ENCODE results near the gene SPOCD1. TPM values are rescaled to one million over a fixed set of nuclear protein-coding genes. Genes with fewer than 3 reads are reported as not detected.

Gene SPOCD1
- total and polyA plus RNA-seq, 9 donors: 0.15 to 1.7 (median 0.49) TPM; not detected in 1

- no peak for TF ChIP-seq EP300 (IDR thresholded peaks at IDR 0.05)
- no peak for TF ChIP-seq POLR2A (IDR thresholded peaks at IDR 0.05)
- no peak for TF ChIP-seq CTCF (IDR thresholded peaks at IDR 0.05)
- Histone ChIP-seq H3K27me3 (no peaks in the 10 kb centered on the region), H3K4me1 (ENCODE audit: insufficient read depth) (peaks cover 12% of the 10 kb centered on the region), H3K9me3 (no peaks in the 10 kb centered on the region), H3K27ac (no peak overlapping the region), H3K36me3 (no peaks in the 10 kb centered on the region), H3K4me3 (no peak overlapping the region)
- WGBS, 3 donors: 40 to 58% (median 48%) methylated on average over 5 of the region's 5 CpGs
- DNase-seq: no peak
- intact Hi-C loops (cut with DNase I): no loop called here
These were observed 46.7 kb downstream of the SPOCD1 start for GRCh38 chr1:31768939-31769704.

GRCh38 chr1:31768407-31768907 lies 47.4 kb downstream of the SPOCD1 start:
- intact Hi-C loops (cut with DNase I): no loop called here
- Histone ChIP-seq H3K4me3 (no peak overlapping the region), H3K27ac (no peak overlapping the region), H3K9me3 (no peaks in the 10 kb centered on the region), H3K4me1 (ENCODE audit: insufficient read depth) (peaks cover 12% of the 10 kb centered on the region), H3K27me3 (no peaks in the 10 kb centered on the region), H3K36me3 (no peaks in the 10 kb centered on the region)
- DNase-seq: no peak
- WGBS, 3 donors: 41 to 52% (median 51%) methylated on average over 2 of the region's 2 CpGs
- TF ChIP-seq POLR2A (IDR thresholded peaks at IDR 0.05) (no peak), EP300 (IDR thresholded peaks at IDR 0.05) (no peak), CTCF (IDR thresholded peaks at IDR 0.05) (no peak)

- H3K9me3 ChIP-seq: no peaks in the 10 kb centered on the region
- no peak for DNase-seq
- intact Hi-C loops (cut with DNase I): no loop called here
- TF ChIP-seq CTCF (IDR thresholded peaks at IDR 0.05): no peak
- TF ChIP-seq EP300 (IDR thresholded peaks at IDR 0.05): no peak
- no peak for TF ChIP-seq POLR2A (IDR thresholded peaks at IDR 0.05)
- no peaks in the 10 kb centered on the region for H3K36me3 ChIP-seq
- WGBS, 3 donors: 82 to 87% (median 86%) methylated on average over 7 of the region's 7 CpGs
- H3K4me3 ChIP-seq: no peak overlapping the region
- H3K4me1 ChIP-seq (ENCODE audit: insufficient read depth): peaks cover 16% of the 10 kb centered on the region
- H3K27me3 ChIP-seq: no peaks in the 10 kb centered on the region
- no peak overlapping the region for H3K27ac ChIP-seq
These were observed 48.6 kb downstream of the SPOCD1 start for GRCh38 chr1:31767225-31767624.

GRCh38 chr1:31765516-31765915 lies 50.3 kb downstream of the SPOCD1 start:
- no peaks in the 10 kb centered on the region for H3K27me3 ChIP-seq
- no peak overlapping the region for H3K27ac ChIP-seq
- H3K4me1 ChIP-seq (ENCODE audit: insufficient read depth): peaks cover 14% of the 10 kb centered on the region
- no peak for DNase-seq
- 81 to 92% (median 88%) methylated on average over 6 of the region's 6 CpGs for WGBS, 3 donors
- intact Hi-C loops (cut with DNase I): no loop called here
- TF ChIP-seq EP300 (IDR thresholded peaks at IDR 0.05): no peak
- TF ChIP-seq CTCF (IDR thresholded peaks at IDR 0.05): no peak
- no peak for TF ChIP-seq POLR2A (IDR thresholded peaks at IDR 0.05)
- H3K9me3 ChIP-seq: no peaks in the 10 kb centered on the region
- no peaks in the 10 kb centered on the region for H3K36me3 ChIP-seq
- H3K4me3 ChIP-seq: no peak overlapping the region

Data from ovary (tissue), 9 donors.